ENCODE results near the gene GLIS1. TPM values are rescaled to one million over a fixed set of nuclear protein-coding genes. Genes with fewer than 3 reads are reported as not detected.

Gene GLIS1
- total RNA-seq, 2 donors from 2014 or later = 0.20 to 0.22 TPM

- peak; percentile 36 for DNase-seq (ENCODE audit: low spot score)
- no peaks in the 10 kb centered on the region for H3K36me3 ChIP-seq
- peaks cover 0 to 8% of the 10 kb centered on the region in 2 donors for H3K9me3 ChIP-seq
- no peak overlapping the region for H3K27ac ChIP-seq
- TF ChIP-seq CTCF (IDR thresholded peaks at IDR 0.05) = no peak
- no peaks in the 10 kb centered on the region for H3K4me1 ChIP-seq
- H3K27me3 ChIP-seq = no peaks in the 10 kb centered on the region
- H3K4me3 ChIP-seq = no peak overlapping the region
Measured at GRCh38 chr1:53628286-53628955, 110.5 kb downstream of the GLIS1 start.

- DNase-seq (ENCODE audit: low spot score) = peak; percentile 36
- H3K9me3 ChIP-seq = peaks cover 0 to 8% of the 10 kb centered on the region in 2 donors
- H3K27me3 ChIP-seq = no peaks in the 10 kb centered on the region
- no peak overlapping the region for H3K4me3 ChIP-seq
- no peak overlapping the region for H3K27ac ChIP-seq
- TF ChIP-seq CTCF (IDR thresholded peaks at IDR 0.05) = no peak
- H3K36me3 ChIP-seq = no peaks in the 10 kb centered on the region
- H3K4me1 ChIP-seq = no peaks in the 10 kb centered on the region
Measured at GRCh38 chr1:53627666-53628065, 111.3 kb downstream of the GLIS1 start.

- Histone ChIP-seq H3K9me3 (peaks cover 0 to 8% of the 10 kb centered on the region in 2 donors), H3K27ac (no peak overlapping the region), H3K36me3 (no peaks in the 10 kb centered on the region), H3K27me3 (no peaks in the 10 kb centered on the region), H3K4me1 (no peaks in the 10 kb centered on the region), H3K4me3 (no peak overlapping the region)
- DNase-seq (ENCODE audit: low spot score) = peak; percentile 16
- TF ChIP-seq CTCF (IDR thresholded peaks at IDR 0.05) = no peak
Measured at GRCh38 chr1:53627031-53627430, 111.9 kb downstream of the GLIS1 start.

GRCh38 chr1:53626616-53627015 lies 112.3 kb downstream of the GLIS1 start:
- no peaks in the 10 kb centered on the region for H3K27me3 ChIP-seq
- H3K27ac ChIP-seq = no peak overlapping the region
- DNase-seq (ENCODE audit: low spot score) = no peak
- no peak overlapping the region for H3K4me3 ChIP-seq
- no peaks in the 10 kb centered on the region for H3K36me3 ChIP-seq
- no peaks in the 10 kb centered on the region for H3K4me1 ChIP-seq
- peaks cover 0 to 8% of the 10 kb centered on the region in 2 donors for H3K9me3 ChIP-seq
- no peak for TF ChIP-seq CTCF (IDR thresholded peaks at IDR 0.05)

GRCh38 chr1:53625766-53626520 lies 113.0 kb downstream of the GLIS1 start:
- Histone ChIP-seq H3K27me3 (no peaks in the 10 kb centered on the region), H3K4me1 (no peaks in the 10 kb centered on the region), H3K9me3 (peaks cover 0 to 8% of the 10 kb centered on the region in 2 donors), H3K4me3 (no peak overlapping the region), H3K27ac (peak overlapping the region in 1 of 2 donors; percentile 9), H3K36me3 (no peaks in the 10 kb centered on the region)
- no peak for TF ChIP-seq CTCF (IDR thresholded peaks at IDR 0.05)
- DNase-seq (ENCODE audit: low spot score) = peak; percentile 56
